AG10803 (cell line): ENCODE measurements around the gene ENGASE.

Experiments used
- DNase-seq: peaks from one replicate; pipeline ENCODE4 v3.0.0; 2010; ENCODE audit warnings: low read depth
- H3K4me3 ChIP-seq: 2 replicates; pipeline ENCODE4 v1.5.1; 2011; ENCODE audit warnings: mild to moderate bottlenecking, low read length, control low read depth
- TF ChIP-seq, protein P1 (sequence below): conservative IDR thresholded peaks from 2 replicates; pipeline ENCODE4 v1.5.1; 2011; ENCODE audit warnings: mild to moderate bottlenecking, low read length, control low read depth, inconsistent platforms

Gene ENGASE

DNA sequence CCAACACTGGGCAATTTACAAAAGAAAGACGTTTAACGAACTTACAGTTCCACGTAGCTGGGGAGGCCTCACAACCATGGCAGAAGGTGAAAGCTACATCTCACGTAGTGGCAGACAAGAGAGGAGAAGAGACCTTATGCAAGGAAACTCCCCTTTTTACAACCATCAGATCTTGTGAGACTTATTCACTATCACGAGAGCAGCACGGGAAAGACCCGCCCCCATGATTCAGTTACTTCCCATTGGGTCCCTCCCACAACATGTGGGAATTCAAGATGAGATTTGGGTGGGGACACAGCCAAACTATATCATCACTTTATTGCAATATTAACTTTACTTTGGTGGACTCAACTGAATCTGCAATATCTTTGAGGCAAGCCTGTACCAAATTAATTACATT lies 11.9 kb upstream of the ENGASE start:
- H3K4me3 ChIP-seq, result no peak overlapping the region
- DNase-seq, result no peak
- TF ChIP-seq, protein P1, sequence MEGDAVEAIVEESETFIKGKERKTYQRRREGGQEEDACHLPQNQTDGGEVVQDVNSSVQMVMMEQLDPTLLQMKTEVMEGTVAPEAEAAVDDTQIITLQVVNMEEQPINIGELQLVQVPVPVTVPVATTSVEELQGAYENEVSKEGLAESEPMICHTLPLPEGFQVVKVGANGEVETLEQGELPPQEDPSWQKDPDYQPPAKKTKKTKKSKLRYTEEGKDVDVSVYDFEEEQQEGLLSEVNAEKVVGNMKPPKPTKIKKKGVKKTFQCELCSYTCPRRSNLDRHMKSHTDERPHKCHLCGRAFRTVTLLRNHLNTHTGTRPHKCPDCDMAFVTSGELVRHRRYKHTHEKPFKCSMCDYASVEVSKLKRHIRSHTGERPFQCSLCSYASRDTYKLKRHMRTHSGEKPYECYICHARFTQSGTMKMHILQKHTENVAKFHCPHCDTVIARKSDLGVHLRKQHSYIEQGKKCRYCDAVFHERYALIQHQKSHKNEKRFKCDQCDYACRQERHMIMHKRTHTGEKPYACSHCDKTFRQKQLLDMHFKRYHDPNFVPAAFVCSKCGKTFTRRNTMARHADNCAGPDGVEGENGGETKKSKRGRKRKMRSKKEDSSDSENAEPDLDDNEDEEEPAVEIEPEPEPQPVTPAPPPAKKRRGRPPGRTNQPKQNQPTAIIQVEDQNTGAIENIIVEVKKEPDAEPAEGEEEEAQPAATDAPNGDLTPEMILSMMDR, result no peak

DNA sequence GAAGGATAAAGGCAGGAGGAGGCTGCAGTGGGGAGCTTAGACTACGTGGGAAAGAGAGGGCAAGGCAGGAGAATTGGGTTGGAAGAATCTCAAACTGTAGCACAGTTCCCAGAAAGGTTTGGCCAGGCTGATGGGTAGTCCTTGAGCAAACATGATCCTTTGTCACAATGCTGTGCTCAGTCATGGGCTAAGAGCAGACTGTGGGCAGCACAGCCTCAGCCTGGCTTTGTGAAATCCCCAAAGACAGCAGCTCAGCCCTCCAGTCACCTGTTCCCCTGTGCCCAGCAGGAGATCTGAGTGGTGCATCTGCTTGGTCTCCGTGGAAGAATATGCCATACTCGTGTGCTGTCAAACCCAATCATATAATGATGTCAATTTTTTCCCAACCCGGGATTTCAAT lies 10.6 kb upstream of the ENGASE start:
- TF ChIP-seq, protein P1, result no peak
- DNase-seq, result no peak
- no peak overlapping the region for H3K4me3 ChIP-seq

DNA sequence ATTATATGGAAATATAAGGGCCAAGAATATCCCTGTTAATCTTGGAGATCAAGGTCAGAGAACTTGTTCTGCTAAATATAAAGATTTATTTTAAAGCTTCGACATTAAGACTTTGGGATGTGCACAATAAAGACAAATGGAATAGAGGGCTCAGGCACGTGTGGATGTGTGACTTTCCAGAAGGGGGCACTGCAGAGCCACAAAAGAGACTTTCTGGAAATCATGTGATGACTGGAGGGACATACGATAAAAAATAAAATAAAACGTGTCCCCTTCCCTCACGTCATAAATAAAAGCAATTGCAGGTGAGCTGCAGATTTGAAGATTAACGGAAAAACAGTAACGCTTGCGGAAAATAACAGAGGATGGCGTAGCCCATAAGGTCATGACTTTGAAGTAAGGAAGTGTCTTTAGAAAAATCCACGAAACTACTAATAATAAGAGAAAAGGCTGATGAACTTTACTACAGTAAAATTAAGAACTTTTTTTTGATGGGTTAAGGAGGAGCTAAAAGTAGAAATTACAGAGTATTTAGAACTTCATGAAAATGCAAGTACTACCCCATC lies 9.4 kb upstream of the ENGASE start:
- no peak overlapping the region for H3K4me3 ChIP-seq
- peak; percentile 22 for DNase-seq
- TF ChIP-seq, protein P1, result peak; percentile 56

DNA sequence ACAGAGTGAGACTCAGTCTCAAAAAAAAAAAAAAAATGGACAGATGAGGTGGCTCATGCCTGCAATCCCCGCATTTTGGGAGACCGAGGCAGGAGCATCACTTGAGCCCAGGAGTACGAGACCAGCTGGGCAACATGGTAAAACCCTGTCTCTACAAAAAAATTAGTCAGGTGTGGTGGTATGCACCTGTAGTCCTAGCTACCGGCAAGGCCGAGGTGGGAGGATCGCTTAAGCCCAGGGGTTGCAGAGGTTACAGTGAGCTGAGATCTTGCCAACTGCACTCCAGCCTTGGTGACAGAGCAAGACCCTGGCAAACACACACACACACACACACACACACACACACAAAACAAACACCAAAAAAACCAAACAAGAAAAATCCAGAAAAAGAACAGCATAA lies 7.7 kb upstream of the ENGASE start:
- no peak overlapping the region for H3K4me3 ChIP-seq
- TF ChIP-seq, protein P1, result no peak
- no peak for DNase-seq

DNA sequence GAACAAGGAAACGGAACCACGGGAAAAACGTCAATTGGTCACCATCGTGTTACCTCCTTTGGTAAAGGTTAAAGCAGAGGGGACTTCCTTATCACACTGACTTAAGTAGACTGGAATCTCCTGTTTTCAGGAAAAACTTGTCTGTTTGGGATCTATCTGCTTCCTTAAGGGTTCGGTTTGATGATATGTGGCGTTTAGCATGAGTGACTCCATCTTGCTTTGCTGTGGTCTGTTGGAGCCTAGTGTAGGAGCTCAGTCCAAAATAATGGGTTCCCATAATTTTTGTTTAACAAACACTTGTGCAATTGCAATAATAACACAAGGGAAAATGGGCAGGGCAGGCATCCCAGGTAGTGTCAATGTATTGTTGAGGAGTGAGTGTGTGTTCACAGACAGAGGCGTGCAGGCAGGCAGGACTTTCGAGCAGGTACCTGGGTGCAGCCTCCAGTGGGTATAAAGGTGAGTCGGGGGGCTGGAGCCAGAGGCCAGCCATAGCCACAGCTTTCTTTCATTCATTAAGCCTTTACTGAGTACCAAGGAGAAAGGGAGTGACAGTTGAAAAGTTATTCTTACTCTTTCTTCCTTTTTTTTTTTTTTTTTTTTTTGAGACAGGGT lies 4.3 kb upstream of the ENGASE start:
- TF ChIP-seq, protein P1, result no peak
- no peak for DNase-seq
- no peak overlapping the region for H3K4me3 ChIP-seq

DNA sequence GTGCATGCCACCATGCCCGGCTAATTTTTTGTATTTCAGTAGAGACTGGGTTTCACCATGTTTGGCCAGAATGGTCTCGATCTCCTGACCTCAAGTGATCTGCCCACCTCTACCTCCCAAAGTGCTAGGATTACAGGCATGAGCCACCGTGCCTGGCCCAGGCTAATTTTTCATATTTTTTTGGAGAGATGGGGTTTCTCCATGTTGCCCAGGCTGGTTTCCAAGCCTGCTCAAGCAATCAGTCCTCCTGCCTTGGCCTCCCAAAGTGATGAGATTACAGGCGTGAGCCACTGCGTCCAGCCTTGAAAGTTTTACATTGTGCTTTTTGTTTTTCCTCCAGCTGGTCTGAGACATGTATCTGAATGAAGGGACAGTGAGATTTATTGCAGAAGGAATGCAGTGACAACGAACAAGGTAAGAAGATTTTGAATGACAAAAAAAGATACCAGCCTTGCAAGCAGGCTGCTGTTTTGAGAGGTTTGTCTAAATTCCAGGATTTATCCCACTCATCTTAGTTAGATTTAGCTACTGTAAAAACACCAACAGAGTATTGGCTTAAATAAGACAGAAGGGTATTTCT lies 3.4 kb upstream of the ENGASE start:
- H3K4me3 ChIP-seq, result no peak overlapping the region
- no peak for DNase-seq
- TF ChIP-seq, protein P1, result no peak

DNA sequence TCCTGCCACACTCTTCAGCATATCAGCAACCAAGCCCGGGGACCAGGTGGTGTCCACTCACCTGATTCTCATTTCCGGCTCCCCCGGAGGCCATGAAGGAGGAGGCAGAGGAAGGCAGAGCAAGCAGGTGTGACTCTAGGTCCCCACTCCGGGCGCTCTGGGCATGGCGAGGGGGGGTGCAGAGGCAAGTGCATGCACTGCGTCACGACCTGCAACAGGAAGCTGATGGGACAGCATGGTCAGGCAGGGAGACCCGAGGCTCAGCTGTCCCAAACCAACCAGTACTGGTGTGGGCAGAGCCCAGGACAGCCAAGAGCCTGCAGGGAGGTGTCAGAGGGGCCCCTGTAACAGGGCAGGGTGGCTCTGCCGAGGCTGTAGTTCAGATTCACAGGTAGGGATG lies 2.1 kb upstream of the ENGASE start:
- TF ChIP-seq, protein P1, result no peak
- H3K4me3 ChIP-seq, result no peak overlapping the region
- DNase-seq, result no peak
